Mucosa of gallbladder (tissue), 1 donor: Measurements from ENCODE around the gene RAD21L1. TPM values are rescaled to one million over a fixed set of nuclear protein-coding genes. Genes with fewer than 3 reads are reported as not detected.

Experiments used
- DNase-seq: peaks from one replicate; pipeline ENCODE4 v3.0.0-alpha.2; 2020; ENCODE audit warnings: low spot score
- total RNA-seq: library from RNA; stranded (reverse); gene quantifications from one replicate; pipeline ENCODE4 v1.2.1, GENCODE V29; 2021
- donor health status: DM: no; HTN: no; CAD: no.

The RAD21L1 gene
- total RNA-seq, 1 donor from 2014 or later = not detected

GRCh38 chr20:1296117-1296610, 70.3 kb downstream of the RAD21L1 start:
- no peak for DNase-seq

GRCh38 chr20:1296922-1297321, 71.1 kb downstream of the RAD21L1 start:
- no peak for DNase-seq

GRCh38 chr20:1297486-1297885, 71.6 kb downstream of the RAD21L1 start:
- no peak for DNase-seq

DNA sequence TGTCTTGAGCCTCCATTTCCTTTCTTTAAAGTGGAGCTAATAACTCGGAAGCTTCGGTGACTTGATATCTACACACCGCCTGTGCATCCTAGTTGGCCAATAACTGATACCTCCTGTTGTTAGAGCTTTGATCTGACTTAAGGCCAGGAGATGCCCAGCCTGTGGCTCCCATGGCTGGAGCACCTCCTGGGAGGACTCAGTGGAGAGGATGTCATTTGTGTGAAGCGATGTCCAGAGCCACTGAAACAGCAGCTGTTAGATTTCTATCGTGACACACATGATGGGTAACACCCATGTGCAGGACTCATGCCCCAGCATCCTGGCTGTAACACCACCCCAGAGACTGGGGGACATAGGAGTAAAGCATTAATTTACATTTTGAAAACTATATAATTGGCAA, 72.3 kb downstream of the RAD21L1 start:
- DNase-seq = no peak

DNA sequence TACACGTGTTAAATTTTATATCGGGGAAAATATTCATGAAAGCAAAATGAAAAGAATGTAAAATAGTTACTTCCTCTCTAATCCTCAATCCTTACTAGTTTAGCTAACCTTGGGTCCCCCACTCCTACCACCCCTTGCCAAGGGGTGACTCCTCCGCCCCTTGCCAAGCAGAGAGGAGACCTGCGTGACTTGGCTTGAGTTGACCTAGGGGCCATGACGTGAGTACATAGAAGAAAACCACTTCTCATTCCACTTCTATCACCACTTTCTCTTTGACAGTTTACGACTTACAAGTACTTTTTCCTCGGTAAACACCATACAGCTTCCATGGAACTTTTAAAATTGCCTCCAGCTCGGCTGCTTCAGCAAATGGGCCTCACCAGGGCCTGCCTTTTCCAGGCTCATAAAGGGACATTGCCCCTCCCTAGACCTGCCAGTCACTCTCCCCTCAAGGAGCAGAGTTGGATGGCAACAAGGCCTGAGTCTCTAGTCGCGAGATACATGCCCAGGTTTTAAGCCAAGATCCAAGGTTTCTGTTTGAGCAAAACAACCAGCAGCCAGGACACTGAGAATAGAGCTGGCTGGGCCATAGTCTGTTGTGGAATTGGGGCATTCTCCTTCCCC, 73.2 kb downstream of the RAD21L1 start:
- no peak for DNase-seq

GRCh38 chr20:1299522-1299921, 73.7 kb downstream of the RAD21L1 start:
- DNase-seq = no peak

GRCh38 chr20:1300083-1300840, 74.4 kb downstream of the RAD21L1 start:
- DNase-seq = no peak

- peak; percentile 34 for DNase-seq
Measured at GRCh38 chr20:1301031-1301529, 75.2 kb downstream of the RAD21L1 start.

- DNase-seq = no peak
Measured at GRCh38 chr20:1302685-1303541, 77.1 kb downstream of the RAD21L1 start.

- no peak for DNase-seq
Measured at GRCh38 chr20:1304710-1305515, 79.1 kb downstream of the RAD21L1 start.

Other genes starting within 250 kb of the RAD21L1 start
- 0.26 TPM for gene RSPO4, start 223.7 kb upstream of the RAD21L1 start, total RNA-seq
- gene PSMF1, start 107.4 kb upstream of the RAD21L1 start, total RNA-seq = 138 TPM
- 2.0 TPM for gene TMEM74B, start 41.1 kb upstream of the RAD21L1 start, total RNA-seq
- gene C20orf202, start 22.6 kb upstream of the RAD21L1 start, total RNA-seq = 0.66 TPM
- 15.1 TPM for gene SNPH, start 40.2 kb downstream of the RAD21L1 start, total RNA-seq
- 176 TPM for gene SDCBP2, start 103.1 kb downstream of the RAD21L1 start, total RNA-seq
- 177 TPM for gene FKBP1A, start 167.0 kb downstream of the RAD21L1 start, total RNA-seq
- gene NSFL1C, start 240.8 kb downstream of the RAD21L1 start, total RNA-seq = 77.5 TPM